ENCODE data around the gene ANKK1. TPM values are rescaled to one million over a fixed set of nuclear protein-coding genes. Genes with fewer than 3 reads are reported as not detected.

The ANKK1 gene
- total RNA-seq, 1 experiment from 2014 or later, result 0.90 TPM

DNA sequence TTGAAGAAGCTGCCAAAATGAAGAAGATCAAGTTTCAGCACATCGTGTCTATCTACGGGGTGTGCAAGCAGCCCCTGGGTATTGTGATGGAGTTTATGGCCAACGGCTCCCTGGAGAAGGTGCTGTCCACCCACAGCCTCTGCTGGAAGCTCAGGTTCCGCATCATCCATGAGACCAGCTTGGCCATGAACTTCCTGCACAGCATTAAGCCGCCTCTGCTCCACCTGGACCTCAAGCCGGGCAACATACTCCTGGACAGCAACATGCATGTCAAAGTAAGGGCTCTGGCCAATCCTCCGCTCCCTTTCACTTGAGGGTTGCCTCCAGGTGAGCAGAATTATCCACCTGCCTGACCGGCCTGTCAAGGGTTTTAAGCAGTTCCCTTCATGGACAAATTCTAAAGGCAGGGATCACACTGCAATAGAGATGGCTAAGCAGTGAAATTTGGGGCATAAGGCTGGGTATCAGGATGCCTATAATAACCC is 6.0 kb downstream of the ANKK1 start:
- BruUV-seq (replicated peaks), result no TSS peak
- Mint-ChIP-seq H3K27me3 (ENCODE audit: unreplicated experiment) (no peaks in the 10 kb centered on the region), H3K4me3 (ENCODE audit: low read depth, unreplicated experiment) (no peak overlapping the region), H3K4me1 (ENCODE audit: low read depth, unreplicated experiment) (no peaks in the 10 kb centered on the region), H3K27ac (ENCODE audit: unreplicated experiment) (no peak overlapping the region), H3K9me3 (ENCODE audit: low read depth, unreplicated experiment) (no peaks in the 10 kb centered on the region), H3K36me3 (ENCODE audit: insufficient read depth, unreplicated experiment) (no peaks in the 10 kb centered on the region)
- intact Hi-C loops (cut with micrococcal nuclease; ENCODE audit: unreplicated experiment), result no loop called here
- CTCF ChIA-PET, result no interaction called here
- TF ChIP-seq CTCF (IDR thresholded peaks at IDR 0.05; ENCODE audit: unreplicated experiment), result no peak
- DNase-seq, result no peak

GRCh38 chr11:113394919-113395318 is 7.3 kb downstream of the ANKK1 start:
- Mint-ChIP-seq H3K27me3 (ENCODE audit: unreplicated experiment) (no peaks in the 10 kb centered on the region), H3K27ac (ENCODE audit: unreplicated experiment) (no peak overlapping the region), H3K9me3 (ENCODE audit: low read depth, unreplicated experiment) (no peaks in the 10 kb centered on the region), H3K4me1 (ENCODE audit: low read depth, unreplicated experiment) (no peaks in the 10 kb centered on the region), H3K4me3 (ENCODE audit: low read depth, unreplicated experiment) (no peak overlapping the region), H3K36me3 (ENCODE audit: insufficient read depth, unreplicated experiment) (no peaks in the 10 kb centered on the region)
- intact Hi-C loops (cut with micrococcal nuclease; ENCODE audit: unreplicated experiment), result no loop called here
- TF ChIP-seq CTCF (IDR thresholded peaks at IDR 0.05; ENCODE audit: unreplicated experiment), result no peak
- BruUV-seq (replicated peaks), result no TSS peak
- DNase-seq, result no peak
- CTCF ChIA-PET, result no interaction called here

GRCh38 chr11:113395782-113396336 is 8.3 kb downstream of the ANKK1 start:
- Mint-ChIP-seq H3K4me1 (ENCODE audit: low read depth, unreplicated experiment) (no peaks in the 10 kb centered on the region), H3K36me3 (ENCODE audit: insufficient read depth, unreplicated experiment) (no peaks in the 10 kb centered on the region), H3K4me3 (ENCODE audit: low read depth, unreplicated experiment) (no peak overlapping the region), H3K9me3 (ENCODE audit: low read depth, unreplicated experiment) (no peaks in the 10 kb centered on the region), H3K27me3 (ENCODE audit: unreplicated experiment) (no peaks in the 10 kb centered on the region), H3K27ac (ENCODE audit: unreplicated experiment) (no peak overlapping the region)
- no peak for TF ChIP-seq CTCF (IDR thresholded peaks at IDR 0.05; ENCODE audit: unreplicated experiment)
- CTCF ChIA-PET, result interaction anchor here (0.7 kb wide), 1 partner anchor 13 kb away, joined by 3 read pairs; no protein-coding TSS in a partner anchor
- no TSS peak for BruUV-seq (replicated peaks)
- intact Hi-C loops (cut with micrococcal nuclease; ENCODE audit: unreplicated experiment), result no loop called here
- DNase-seq, result no peak

GRCh38 chr11:113396690-113397089 is 9.1 kb downstream of the ANKK1 start:
- Mint-ChIP-seq H3K27ac (ENCODE audit: unreplicated experiment) (no peak overlapping the region), H3K9me3 (ENCODE audit: low read depth, unreplicated experiment) (no peaks in the 10 kb centered on the region), H3K4me3 (ENCODE audit: low read depth, unreplicated experiment) (no peak overlapping the region), H3K4me1 (ENCODE audit: low read depth, unreplicated experiment) (no peaks in the 10 kb centered on the region), H3K27me3 (ENCODE audit: unreplicated experiment) (no peaks in the 10 kb centered on the region), H3K36me3 (ENCODE audit: insufficient read depth, unreplicated experiment) (no peaks in the 10 kb centered on the region)
- CTCF ChIA-PET, result no interaction called here
- TF ChIP-seq CTCF (IDR thresholded peaks at IDR 0.05; ENCODE audit: unreplicated experiment), result no peak
- intact Hi-C loops (cut with micrococcal nuclease; ENCODE audit: unreplicated experiment), result no loop called here
- BruUV-seq (replicated peaks), result no TSS peak
- DNase-seq, result no peak
